NCI-H2107 (cell line): ENCODE data around the gene OR56B1.
"Not testable (repeated sequence)": the region's sequence is repeated elsewhere in the genome, so short reads cannot be mapped to it uniquely, and the experiment has no call there.

Source experiments
- DNase-seq: peaks from one replicate; lab custom pipeline; 2025; lab: John Stamatoyannopoulos, UW

The OR56B1 gene

DNA sequence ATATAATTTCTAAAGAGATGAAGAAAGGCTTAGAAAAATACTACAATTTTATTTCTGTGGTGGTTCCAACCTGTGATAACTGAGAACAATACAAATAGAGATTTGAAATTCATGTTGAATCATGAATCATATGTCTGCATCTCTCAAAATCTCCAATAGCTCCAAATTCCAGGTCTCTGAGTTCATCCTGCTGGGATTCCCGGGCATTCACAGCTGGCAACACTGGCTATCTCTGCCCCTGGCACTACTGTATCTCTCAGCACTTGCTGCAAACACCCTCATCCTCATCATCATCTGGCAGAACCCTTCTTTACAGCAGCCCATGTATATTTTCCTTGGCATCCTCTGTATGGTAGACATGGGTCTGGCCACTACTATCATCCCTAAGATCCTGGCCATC, at the start of gene OR56B1:
OR56B1 (plus strand) TSS at position 53 of the 400 bp plus-strand sequence; CDS start at position 122, 69 bp downstream.
- no peak for DNase-seq

GRCh38 chr11:5688482-5688881, 47.8 kb upstream of the OR56B1 start:
- DNase-seq = no peak

GRCh38 chr11:5689551-5689983, 46.7 kb upstream of the OR56B1 start, which contains the start of gene TRIM22:
Gene TRIM22 (plus strand): TSS chr11:5689790. CDS start chr11:5696233, 6,443 bp downstream.
- no peak for DNase-seq

DNA sequence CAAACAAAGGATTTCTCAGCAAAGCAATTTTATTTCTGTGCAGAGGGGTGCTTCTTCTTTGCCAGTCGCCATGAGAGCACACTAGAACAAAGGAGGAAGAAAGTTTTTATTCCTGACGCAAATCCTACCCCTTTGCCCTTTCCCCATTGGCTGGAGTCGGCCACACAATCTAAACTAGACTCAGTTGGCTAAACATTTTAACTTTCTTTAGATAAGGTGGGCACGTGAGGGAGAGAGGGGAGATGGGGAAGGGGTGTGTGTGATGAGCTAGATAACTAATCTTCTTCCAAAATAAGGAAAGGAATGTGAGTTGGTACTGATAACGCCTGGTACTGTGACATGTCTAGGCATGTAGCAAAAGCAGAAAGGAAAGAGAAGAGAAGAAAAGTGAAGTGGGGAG, 46.0 kb upstream of the OR56B1 start:
- no peak for DNase-seq

GRCh38 chr11:5690736-5691135, 45.5 kb upstream of the OR56B1 start:
- no peak for DNase-seq

GRCh38 chr11:5691238-5691963, 44.8 kb upstream of the OR56B1 start:
- DNase-seq = not testable (repeated sequence)

GRCh38 chr11:5691964-5692361, 44.3 kb upstream of the OR56B1 start:
- DNase-seq = no peak

DNA sequence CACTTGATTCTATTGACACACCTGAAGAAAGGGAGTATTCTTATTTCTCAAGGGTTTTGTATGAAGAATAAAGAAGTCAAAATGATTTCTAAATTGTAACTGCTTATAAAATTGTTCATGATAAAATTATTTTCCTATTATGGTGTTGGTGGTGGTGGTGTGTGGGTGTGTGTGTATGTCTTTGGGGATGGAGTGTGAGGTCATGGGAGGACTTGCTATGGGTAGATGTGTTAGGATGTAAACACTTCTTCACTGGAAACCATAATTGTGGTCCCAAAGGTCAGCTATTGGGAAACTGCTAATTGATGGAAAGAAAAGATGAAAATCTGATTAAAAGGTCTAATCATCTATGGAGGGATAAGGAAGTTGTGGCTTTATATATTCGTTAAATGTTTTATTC, 41.6 kb upstream of the OR56B1 start:
- no peak for DNase-seq

DNA sequence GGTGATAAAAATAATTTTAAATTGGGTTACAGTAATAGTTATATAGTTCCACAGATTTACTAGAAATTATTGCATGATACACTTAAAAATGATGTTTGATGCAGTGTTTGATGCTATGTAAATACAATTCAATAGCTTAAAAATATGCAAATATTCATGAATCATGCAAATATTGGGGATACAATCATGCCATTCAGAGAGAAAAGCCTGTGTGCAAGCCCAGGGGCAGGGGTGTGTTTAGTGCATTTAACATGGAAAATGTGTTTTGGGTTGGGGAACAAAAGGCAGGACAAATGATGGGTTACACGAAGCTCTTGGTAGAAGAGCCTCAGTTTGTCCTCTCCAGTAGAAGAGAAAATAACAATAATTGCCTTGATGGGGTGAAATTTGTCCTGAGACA, 40.7 kb upstream of the OR56B1 start:
- DNase-seq = no peak

DNA sequence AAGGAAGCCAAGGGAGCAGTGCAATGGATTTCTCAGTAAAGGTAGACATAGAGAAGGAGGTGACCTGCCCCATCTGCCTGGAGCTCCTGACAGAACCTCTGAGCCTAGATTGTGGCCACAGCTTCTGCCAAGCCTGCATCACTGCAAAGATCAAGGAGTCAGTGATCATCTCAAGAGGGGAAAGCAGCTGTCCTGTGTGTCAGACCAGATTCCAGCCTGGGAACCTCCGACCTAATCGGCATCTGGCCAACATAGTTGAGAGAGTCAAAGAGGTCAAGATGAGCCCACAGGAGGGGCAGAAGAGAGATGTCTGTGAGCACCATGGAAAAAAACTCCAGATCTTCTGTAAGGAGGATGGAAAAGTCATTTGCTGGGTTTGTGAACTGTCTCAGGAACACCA, 40.0 kb upstream of the OR56B1 start:
- no peak for DNase-seq

- DNase-seq = no peak
Measured at GRCh38 chr11:5698281-5698680, 38.0 kb upstream of the OR56B1 start.

DNA sequence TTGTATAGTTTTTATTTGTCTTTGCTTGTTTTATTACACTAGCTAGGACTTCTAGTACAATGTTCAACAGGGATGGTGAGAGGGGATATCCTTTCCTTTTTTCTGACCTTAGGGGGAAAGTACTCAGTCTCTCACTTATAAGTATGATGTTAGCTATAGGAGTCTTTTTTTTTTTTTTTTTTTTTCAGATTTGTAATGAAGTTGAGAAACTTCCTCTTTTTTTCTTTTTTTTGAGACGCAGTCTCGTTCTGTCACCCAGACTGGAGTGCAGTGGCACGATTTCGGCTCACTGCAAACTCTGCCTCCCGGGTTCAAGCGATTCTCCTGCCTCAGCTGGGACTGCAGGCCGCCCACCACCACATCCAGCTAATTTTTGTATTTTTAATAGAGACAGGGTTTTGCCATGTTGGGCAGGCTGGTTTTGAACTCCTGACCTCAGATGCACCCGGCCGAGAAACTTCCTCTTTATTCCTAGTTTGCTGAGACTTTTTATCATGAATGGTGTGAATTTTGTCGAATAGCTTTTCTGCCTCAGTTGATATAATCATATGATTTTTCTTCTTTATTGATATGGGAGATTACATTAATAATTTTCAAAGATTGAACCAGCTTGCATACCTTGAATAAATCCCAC, 35.7 kb upstream of the OR56B1 start:
- DNase-seq = no peak

- no peak for DNase-seq
Measured at GRCh38 chr11:5701055-5701577, 35.1 kb upstream of the OR56B1 start.

GRCh38 chr11:5703741-5704536, 32.3 kb upstream of the OR56B1 start:
- no peak for DNase-seq

- DNase-seq = no peak
Measured at GRCh38 chr11:5705688-5706087, 30.6 kb upstream of the OR56B1 start.

- no peak for DNase-seq
Measured at GRCh38 chr11:5712507-5712906, 23.7 kb upstream of the OR56B1 start.

GRCh38 chr11:5713695-5714094, 22.6 kb upstream of the OR56B1 start:
- no peak for DNase-seq

GRCh38 chr11:5716518-5716917, 19.7 kb upstream of the OR56B1 start:
- DNase-seq = not testable (repeated sequence)

GRCh38 chr11:5719703-5720495, 16.3 kb upstream of the OR56B1 start:
- no peak for DNase-seq

GRCh38 chr11:5722622-5723021, 13.6 kb upstream of the OR56B1 start:
- no peak for DNase-seq

- DNase-seq = no peak
Measured at GRCh38 chr11:5726351-5726750, 9.9 kb upstream of the OR56B1 start.

- no peak for DNase-seq
Measured at GRCh38 chr11:5727691-5728090, 8.6 kb upstream of the OR56B1 start.
